Caco-2 (cell line): ENCODE results near the gene NBPF8. TPM values are rescaled to one million over a fixed set of nuclear protein-coding genes. Genes with fewer than 3 reads are reported as not detected.

ENCODE experiments used
- total RNA-seq: library from RNA; stranded (reverse); gene quantifications from 2 replicates; pipeline ENCODE4 v1.2.3, GENCODE V29; 2022

Gene NBPF8
- total RNA-seq, 1 experiment from 2014 or later = 8.4 TPM

Other genes starting within 250 kb of the NBPF8 start
- gene SEC22B, start 238.5 kb upstream of the NBPF8 start, total RNA-seq = 21.2 and 25.8 TPM in 2 replicates